VCaP (cell line): ENCODE results near the gene SLC31A2.
"Not testable (repeated sequence)": the region's sequence is repeated elsewhere in the genome, so short reads cannot be mapped to it uniquely, and the experiment has no call there.

Source experiments
- H3K27ac ChIP-seq: fragments of 450-650 bp; 2 replicates; pipeline ENCODE4 v1.5.1; 2017
- CTCF ChIP-seq: fragments of 450-650 bp; conservative IDR thresholded peaks from 2 replicates; pipeline ENCODE4 v1.5.1; 2017; ENCODE audit warnings: mild to moderate bottlenecking, moderate library complexity

The SLC31A2 gene

GRCh38 chr9:113129884-113130283, 20.9 kb upstream of the SLC31A2 start:
- no peak overlapping the region for H3K27ac ChIP-seq
- no peak for TF ChIP-seq CTCF

- H3K27ac ChIP-seq = no peak overlapping the region
- TF ChIP-seq CTCF = no peak
Observed at GRCh38 chr9:113131689-113132151, 19.1 kb upstream of the SLC31A2 start.

GRCh38 chr9:113137196-113138168, 13.3 kb upstream of the SLC31A2 start:
- no peak for TF ChIP-seq CTCF
- no peak overlapping the region for H3K27ac ChIP-seq

- H3K27ac ChIP-seq = no peak overlapping the region
- no peak for TF ChIP-seq CTCF
Observed at GRCh38 chr9:113138760-113139159, 12.0 kb upstream of the SLC31A2 start.

- TF ChIP-seq CTCF = no peak
- no peak overlapping the region for H3K27ac ChIP-seq
Observed at GRCh38 chr9:113139225-113139829, 11.5 kb upstream of the SLC31A2 start.

- H3K27ac ChIP-seq = no peak overlapping the region
- no peak for TF ChIP-seq CTCF
Observed at GRCh38 chr9:113139953-113140352, 10.9 kb upstream of the SLC31A2 start.

- not testable (repeated sequence) for H3K27ac ChIP-seq
Observed at GRCh38 chr9:113140896-113141295, 9.9 kb upstream of the SLC31A2 start.
